ENCODE data around the gene C2orf72. TPM values are rescaled to one million over a fixed set of nuclear protein-coding genes. Genes with fewer than 3 reads are reported as not detected.

Gene C2orf72
- total and polyA plus RNA-seq, 2 of the 13 experiments (the other 11 are each of a cell fraction or from before 2014, with no cell fraction given): 147 to 203 TPM

- TF ChIP-seq ELF4 (CRISPR knock-in tag; IDR thresholded peaks at IDR 0.05; ENCODE audit: borderline replicate concordance) (no peak), ZNF451 (CRISPR knock-in tag; IDR thresholded peaks at IDR 0.05) (no peak), BRF2 (CRISPR knock-in tag; IDR thresholded peaks at IDR 0.05) (no peak), ZNF3 (CRISPR knock-in tag; IDR thresholded peaks at IDR 0.05) (no peak), SOX13 (IDR thresholded peaks at IDR 0.05) (no peak), SOX13 (CRISPR knock-in tag; conservative IDR thresholded peaks at IDR 0.05 in 1 of 2, IDR thresholded peaks at IDR 0.05 in 1 of 2) (no peak), CENPX (CRISPR knock-in tag; IDR thresholded peaks at IDR 0.05) (no peak), LRRFIP1 (CRISPR knock-in tag; conservative IDR thresholded peaks at IDR 0.05) (no peak)
Measured at GRCh38 chr2:230995821-230996220, 41.5 kb upstream of the C2orf72 start, which contains the start of gene SPATA3 (continued).

GRCh38 chr2:230996661-230997060, 40.7 kb upstream of the C2orf72 start:
- Histone ChIP-seq H3K27me3 (ENCODE audit: control insufficient read depth in 1 of 2, insufficient read depth in 2 of 2, low read length in 2 of 2) (peaks cover 3 to 34% of the 10 kb centered on the region in 2 experiments; a peak in 3 of 5 replicates), H3K79me2 (ENCODE audit: insufficient read depth, low read length) (no peaks in the 10 kb centered on the region), H3K36me3 (replicated peaks in 1 of 2; ENCODE audit: control insufficient read depth in 1 of 2, insufficient read depth in 2 of 2, low read length in 2 of 2) (no peaks in the 10 kb centered on the region), H3K4me1 (ENCODE audit: insufficient read depth, low read length) (peaks cover 24% of the 10 kb centered on the region), H3K9me3 (ENCODE audit: low read length) (no peaks in the 10 kb centered on the region), H4K20me1 (ENCODE audit: insufficient read depth, low read length) (no peaks in the 10 kb centered on the region), H3K4me3 (replicated peaks in 1 of 3; ENCODE audit: insufficient read depth in 1 of 3, low read depth in 2 of 3, low read length in 3 of 3) (no peak overlapping the region), H3K4me2 (ENCODE audit: low read depth, low read length) (no peak overlapping the region), H2AFZ (ENCODE audit: low read length) (no peak overlapping the region), H3K27ac (ENCODE audit: extremely low read length, insufficient read depth, low read length) (no peak overlapping the region), H3K9ac (ENCODE audit: insufficient read depth, low read depth, low read length) (no peak overlapping the region)
- no TSS peak for BruUV-seq (replicated peaks)
- in situ Hi-C loops (cut with HindIII; ENCODE audit: extremely low pct_ligation_motif_present, low pct_unique_long_range_greater_than_20kb): loop anchor here (5.0 kb wide), 1 partner anchor 56 kb away; no protein-coding TSS in a partner anchor
- FAIRE-seq: no peak
- CTCF ChIA-PET (ENCODE audit: low intra/inter-chr PET ratio, low total read pairs): no interaction called here
- POLR2A ChIA-PET: no interaction called here
- no peak for ATAC-seq
- no peak for DNase-seq (ENCODE audit: low spot score)
- intact Hi-C loops (cut with micrococcal nuclease; ENCODE audit: unreplicated experiment): no loop called here
- TF ChIP-seq SKIL (CRISPR knock-in tag; IDR thresholded peaks at IDR 0.05; ENCODE audit: borderline replicate concordance): no peak
- no peak for TF ChIP-seq KDM6A (CRISPR knock-in tag; IDR thresholded peaks at IDR 0.05; ENCODE audit: low read depth)
- TF ChIP-seq SPEN (CRISPR knock-in tag; IDR thresholded peaks at IDR 0.05; ENCODE audit: low read depth): no peak
- no peak for TF ChIP-seq MBD4 (IDR thresholded peaks at IDR 0.05; ENCODE audit: borderline replicate concordance, low read length)
- no peak for TF ChIP-seq ZSCAN31 (CRISPR knock-in tag; IDR thresholded peaks at IDR 0.05; ENCODE audit: low read depth)
- TF ChIP-seq ZNF704 (CRISPR knock-in tag; IDR thresholded peaks at IDR 0.05; ENCODE audit: borderline replicate concordance): no peak
- no peak for TF ChIP-seq ZNF790 (CRISPR knock-in tag; IDR thresholded peaks at IDR 0.05; ENCODE audit: borderline replicate concordance)
- TF ChIP-seq SMC3 (IDR thresholded peaks at IDR 0.05; ENCODE audit: low read length): no peak

Data from HepG2 (cell line).